Dermis lymphatic vessel endothelial cell (primary cell): ENCODE results near the gene CYP4X1. TPM values are rescaled to one million over a fixed set of nuclear protein-coding genes. Genes with fewer than 3 reads are reported as not detected.

Experiments
- total RNA-seq: library from RNA; depleted of rRNA; stranded (reverse); fragments of >200 nt; gene quantifications from 2 replicates; pipeline ENCODE4 v1.2.1, GENCODE V29; 2014

CYP4X1 gene
- total RNA-seq, result 0.60 and 0.87 TPM in 2 replicates

GRCh38 chr1:47023268-47024140 lies at the start of gene CYP4X1:
TSS of gene CYP4X1 (plus strand) at chr1:47023669. CDS start at chr1:47023818, 149 bp downstream.

GRCh38 chr1:47067097-47067594 lies 43.7 kb downstream of the CYP4X1 start, which contains the start of gene CYP4Z1:
TSS of gene CYP4Z1 (plus strand) at chr1:47067231. CDS start at chr1:47067491, 260 bp downstream.

Other genes with a start within 250 kb of the CYP4X1 start
- not detected in 2 replicates for gene CYP4B1, start 224.6 kb upstream of the CYP4X1 start, total RNA-seq
- gene CYP4A11, start 82.2 kb upstream of the CYP4X1 start, total RNA-seq, result not detected in 2 replicates
- not detected in 2 replicates for gene CYP4Z1, start 43.6 kb downstream of the CYP4X1 start, total RNA-seq
- not detected in 2 replicates for gene CYP4A22, start 113.8 kb downstream of the CYP4X1 start, total RNA-seq
- 0.26 TPM in 1 of 2 replicates, not detected in the other for gene PDZK1IP1, start 166.4 kb downstream of the CYP4X1 start, total RNA-seq
- 72.0 and 121 TPM in 2 replicates for gene TAL1, start 208.6 kb downstream of the CYP4X1 start, total RNA-seq